Stimulated activated CD4-positive, alpha-beta T cell treated with anti-CD3 and anti-CD28 coated beads, Interleukin-15, amount 100 ng/mL, for 1 hour (primary cell): ENCODE measurements around the gene ANXA6.
A peak's percentile ranks its signal among the peaks of the same experiment; 100 is the strongest.

Experiments
- DNase-seq, 2 donors: peaks; one replicate each; pipeline ENCODE4 v3.0.0-alpha.2; 2020; ENCODE audit warnings: low read depth in 1 of 2, low spot score in 1 of 2

ANXA6 gene

DNA sequence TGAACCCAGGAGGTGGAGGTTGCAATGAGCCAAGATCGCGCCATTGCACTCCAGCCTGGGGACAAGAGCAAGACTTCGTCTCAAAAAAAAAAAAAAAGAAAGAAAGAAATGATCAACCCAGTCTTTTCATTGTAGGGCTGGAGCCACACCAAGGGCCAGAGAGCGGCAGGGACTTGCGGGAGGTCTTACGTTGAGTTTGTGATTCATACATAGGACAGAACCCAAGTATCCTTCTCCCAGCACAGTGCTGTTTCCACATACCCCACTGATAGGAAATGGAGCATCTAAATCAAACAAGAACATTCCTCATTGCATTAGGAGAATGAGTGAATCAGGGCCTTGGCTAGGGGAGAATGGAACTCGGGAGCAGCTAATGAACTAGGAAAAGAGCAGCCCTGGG, 73.2 kb downstream of the ANXA6 start:
- no peak for DNase-seq

DNA sequence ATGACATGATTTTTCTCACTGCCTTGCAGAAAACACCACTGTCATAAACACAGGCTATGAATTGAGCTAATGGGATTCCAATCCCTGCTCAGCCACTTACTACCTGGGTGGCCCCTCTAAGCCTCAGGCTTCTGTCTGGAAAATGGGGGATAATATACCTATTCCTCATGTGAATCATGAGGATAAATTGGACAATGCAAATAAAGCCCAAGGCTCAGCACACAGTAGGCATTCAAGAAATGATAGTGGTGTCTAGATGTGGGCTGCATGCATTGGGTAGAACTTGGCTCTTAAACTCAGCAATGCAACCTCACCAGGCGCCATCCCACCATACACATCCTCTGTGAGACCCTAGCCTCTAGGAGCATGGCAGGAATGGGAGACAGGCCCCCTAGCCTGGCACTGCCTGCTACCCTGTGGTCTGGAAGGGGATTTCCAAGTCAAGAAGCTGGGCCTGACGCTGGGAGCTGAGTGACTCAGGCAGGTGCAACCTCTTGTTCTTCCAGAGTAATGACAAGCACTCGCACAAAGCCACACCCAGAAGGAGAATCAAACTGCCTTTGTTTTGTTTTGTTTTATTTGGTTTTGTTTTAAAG, 74.4 kb downstream of the ANXA6 start:
- peak; percentile 44 to 50 for DNase-seq

- no peak for DNase-seq
Measured at GRCh38 chr5:151082282-151082902, 75.2 kb downstream of the ANXA6 start.

- no peak for DNase-seq
Measured at GRCh38 chr5:151081431-151082281, 75.9 kb downstream of the ANXA6 start.

DNA sequence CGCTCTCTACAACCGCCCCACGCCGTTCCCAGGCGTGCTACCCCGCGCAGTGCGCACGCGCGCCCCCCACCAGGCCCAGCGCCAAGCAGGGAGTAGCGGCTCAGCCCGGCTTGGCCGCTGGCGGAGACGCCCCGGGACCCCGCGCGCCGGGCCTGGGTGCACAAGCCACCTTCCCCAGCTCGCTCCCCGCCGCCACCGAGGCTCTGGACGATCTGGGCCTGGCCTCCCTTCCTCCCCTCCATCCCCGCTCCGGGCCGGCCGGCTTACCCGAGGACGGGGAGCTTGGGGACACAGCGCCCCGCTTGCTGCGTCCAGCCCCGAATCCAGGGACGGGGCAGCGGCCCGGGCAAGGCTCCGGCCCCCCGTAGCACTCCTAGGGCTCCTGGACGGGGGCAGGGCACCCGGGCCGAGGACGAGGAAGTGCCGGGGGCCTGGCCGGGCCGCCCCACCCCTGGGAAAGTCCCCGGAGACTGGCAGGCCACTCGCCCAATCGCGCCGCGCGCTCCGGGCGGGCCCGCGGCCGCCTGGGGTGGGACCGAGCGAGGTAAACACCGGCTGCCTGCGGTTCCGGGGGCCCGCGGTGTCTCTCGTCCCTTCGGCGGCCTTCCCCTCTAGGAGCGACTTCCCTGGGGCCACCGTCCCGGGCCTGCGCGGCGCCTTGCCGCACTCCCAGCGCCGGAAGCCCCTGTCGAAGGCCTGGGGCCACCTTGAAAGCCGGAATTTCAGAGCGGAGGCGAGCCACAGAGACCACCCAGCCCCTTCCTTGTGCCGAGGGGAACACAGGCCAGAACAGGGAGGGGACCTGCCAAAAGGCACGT, 76.8 kb downstream of the ANXA6 start, which contains the start of gene TNIP1:
TSS of gene TNIP1 (minus strand) at position 422 of the 818 bp plus-strand sequence. CDS start 15,939 bp downstream, outside the sequence.
- peak; percentile 88 to 96 for DNase-seq

DNA sequence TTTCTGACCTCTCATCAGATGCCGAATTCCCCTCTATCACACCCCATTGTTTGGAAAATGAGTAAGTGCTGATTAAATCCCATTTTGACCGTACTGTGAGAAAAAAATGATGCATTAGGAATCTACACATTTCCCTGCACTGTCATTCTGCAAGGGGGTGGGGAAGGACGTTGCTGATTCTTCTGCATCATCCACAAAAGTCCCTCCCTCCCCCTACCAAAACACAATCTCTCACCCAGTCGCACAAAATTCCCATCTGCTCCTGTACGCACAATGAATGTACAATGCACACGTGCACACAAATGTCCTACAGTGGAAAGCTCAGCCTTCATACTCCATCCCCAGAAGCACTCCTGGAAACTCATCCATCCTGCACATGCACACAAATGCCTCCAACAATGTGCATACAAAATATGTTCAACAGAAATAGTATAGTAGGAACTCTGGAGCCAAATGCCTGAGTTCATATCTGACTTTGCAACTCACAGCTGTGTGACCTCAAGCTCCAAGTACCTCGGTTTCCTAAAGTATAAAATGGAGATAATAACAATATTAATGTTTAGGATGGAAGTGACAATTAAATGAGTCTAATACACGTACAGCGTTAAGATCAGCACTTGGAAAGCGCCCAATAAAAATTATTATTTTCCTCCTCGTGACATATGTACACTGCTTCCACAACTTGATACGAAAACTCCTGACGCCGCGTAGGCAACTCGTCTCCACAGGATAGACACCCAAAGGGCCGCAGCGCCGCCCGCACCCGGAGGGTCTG, 77.6 kb downstream of the ANXA6 start:
- no peak for DNase-seq

DNA sequence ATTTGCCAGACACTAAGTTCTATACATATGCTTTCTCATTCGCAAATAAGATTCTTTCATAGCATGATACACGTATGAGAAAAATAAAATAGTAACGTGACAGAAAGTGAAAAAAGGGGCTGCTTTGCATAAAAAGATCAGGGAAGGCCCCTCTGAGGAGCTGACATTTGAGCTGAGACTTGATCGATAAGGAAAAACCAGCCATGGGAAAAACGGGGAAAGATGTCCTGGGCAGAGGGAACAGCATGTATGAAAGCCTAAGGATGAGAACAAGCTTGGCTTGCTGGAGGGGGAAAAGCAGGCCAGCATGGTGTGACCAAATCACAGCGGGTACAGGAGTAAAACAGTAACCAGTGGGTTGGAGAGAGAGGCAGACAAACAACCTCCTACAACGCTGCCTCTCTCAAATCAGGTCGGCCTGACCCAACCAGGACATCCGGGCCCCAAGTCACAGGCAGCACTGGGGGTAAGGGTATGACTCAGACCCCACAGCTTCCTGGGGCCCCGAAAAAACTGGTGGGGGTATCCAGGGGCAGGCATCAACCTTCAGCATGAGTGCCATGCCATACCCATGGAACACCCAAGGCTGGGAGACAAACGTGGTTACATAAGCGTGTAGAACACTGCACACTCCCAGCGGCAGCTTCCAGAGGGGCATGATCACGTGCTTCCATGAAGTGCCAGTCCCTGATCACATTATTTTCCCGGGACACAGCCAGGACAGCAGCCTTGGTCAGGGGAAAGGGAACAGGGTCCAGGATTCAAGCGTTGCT, 78.9 kb downstream of the ANXA6 start:
- peak; percentile 34 to 50 for DNase-seq

GRCh38 chr5:151077967-151078366, 79.6 kb downstream of the ANXA6 start:
- DNase-seq = no peak

- DNase-seq = no peak
Measured at GRCh38 chr5:151077419-151077818, 80.2 kb downstream of the ANXA6 start.

DNA sequence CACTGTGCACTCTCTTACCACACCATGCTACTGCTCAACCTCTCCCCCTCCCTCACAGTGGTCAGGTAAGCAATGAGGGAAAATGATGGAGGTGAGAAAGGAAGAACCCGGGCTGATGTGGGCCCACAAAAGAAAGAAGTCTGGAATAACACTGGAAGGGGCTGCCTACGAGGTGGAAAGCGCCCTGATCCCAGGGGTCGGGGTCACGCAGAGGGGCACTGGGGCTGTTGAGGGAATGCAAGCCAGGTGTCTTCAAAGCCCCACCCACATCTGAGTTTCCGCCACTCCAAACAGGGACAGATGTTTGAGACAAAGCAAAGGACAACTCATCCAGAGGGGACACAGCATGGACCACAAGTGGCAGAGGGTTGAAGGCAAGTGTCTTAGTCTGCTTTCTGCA, 81.0 kb downstream of the ANXA6 start:
- no peak for DNase-seq

- no peak for DNase-seq
Measured at GRCh38 chr5:151075698-151076331, 81.8 kb downstream of the ANXA6 start.

GRCh38 chr5:151074557-151074956, 83.0 kb downstream of the ANXA6 start:
- DNase-seq = no peak

GRCh38 chr5:151073280-151073679, 84.3 kb downstream of the ANXA6 start:
- DNase-seq = no peak

- no peak for DNase-seq
Measured at GRCh38 chr5:151072630-151073025, 85.0 kb downstream of the ANXA6 start.

DNA sequence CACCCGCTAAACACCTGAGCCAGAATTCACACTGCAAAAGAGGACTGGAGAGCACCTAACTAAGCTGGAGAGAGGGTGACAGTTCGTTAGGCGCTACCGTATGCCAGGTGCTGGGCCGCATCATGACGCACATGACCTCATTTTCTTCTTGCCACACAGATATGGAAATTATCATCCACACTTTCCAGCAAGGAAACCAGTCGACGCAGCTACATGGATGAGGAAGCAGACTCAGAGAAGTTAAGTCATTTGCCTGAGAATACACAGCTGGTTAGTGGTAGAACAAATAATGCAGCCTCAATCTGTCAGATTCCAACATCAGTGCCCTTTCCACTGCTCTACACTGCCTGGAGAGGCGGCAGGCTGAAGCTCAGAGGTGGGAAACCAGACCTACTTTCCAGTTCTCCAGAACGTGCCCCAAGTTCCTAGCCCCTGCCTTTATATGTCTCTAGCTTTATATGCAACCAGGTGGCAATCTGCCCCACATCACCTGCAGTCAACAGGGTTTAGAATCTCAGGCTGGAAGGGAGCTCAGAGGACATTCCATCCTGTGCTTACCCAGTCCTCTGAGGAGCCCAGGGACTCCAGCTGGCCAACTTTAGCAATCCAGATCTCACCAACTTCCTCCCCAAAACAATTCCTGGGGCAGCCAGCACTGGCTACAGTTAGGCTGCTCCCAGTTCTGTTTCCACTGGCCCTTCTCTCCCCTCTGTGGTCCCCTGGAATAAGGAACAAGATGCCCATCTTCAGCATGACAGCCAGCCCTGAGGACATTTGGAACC, 85.5 kb downstream of the ANXA6 start:
- no peak for DNase-seq

- DNase-seq = no peak
Measured at GRCh38 chr5:151071021-151071420, 86.6 kb downstream of the ANXA6 start.

GRCh38 chr5:151070449-151070848, 87.1 kb downstream of the ANXA6 start:
- no peak for DNase-seq

DNA sequence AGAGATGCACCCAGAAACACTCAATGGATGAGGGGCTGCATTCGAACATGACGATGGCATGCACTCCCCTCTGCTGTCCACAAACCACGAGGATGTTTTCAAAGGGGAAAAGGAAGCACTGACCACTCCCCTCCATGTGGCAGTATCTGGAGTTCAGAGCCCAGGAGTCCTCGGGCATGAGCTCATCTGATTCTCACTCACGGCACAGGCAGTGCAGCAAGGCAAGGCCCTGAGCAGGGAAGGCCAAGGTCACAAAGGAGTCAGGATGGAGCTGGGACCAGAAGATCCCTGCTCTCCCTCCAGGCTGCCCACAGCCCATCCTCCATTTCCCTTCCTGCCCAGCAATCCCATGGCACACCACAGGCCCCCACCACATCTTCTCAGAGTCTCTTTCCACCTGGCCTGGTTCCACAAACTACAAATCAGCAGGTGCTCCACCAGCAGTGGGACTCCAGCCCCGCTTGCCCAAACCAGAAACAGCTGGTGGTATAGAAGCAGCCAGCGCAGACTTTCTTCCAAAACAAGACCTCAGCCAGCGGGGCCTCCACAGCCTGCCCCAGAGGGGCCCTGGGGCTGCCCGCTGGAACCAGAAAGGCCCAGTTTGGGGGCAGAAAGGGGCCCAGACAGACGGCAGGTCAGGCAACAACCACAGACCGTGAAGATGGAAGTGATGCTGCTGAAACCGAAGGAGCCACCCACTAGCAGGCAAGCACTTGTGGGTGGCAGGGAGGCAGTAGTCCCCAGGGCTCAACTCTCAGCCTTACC, 89.0 kb downstream of the ANXA6 start:
- DNase-seq = no peak
